ENCODE data around the gene COX6A1. TPM values are rescaled to one million over a fixed set of nuclear protein-coding genes. Genes with fewer than 3 reads are reported as not detected.

Gene COX6A1
- polyA plus RNA-seq, 1 donor (not counting 4 experiments of a cell fraction or from before 2014, with no cell fraction given): 663 TPM

DNA sequence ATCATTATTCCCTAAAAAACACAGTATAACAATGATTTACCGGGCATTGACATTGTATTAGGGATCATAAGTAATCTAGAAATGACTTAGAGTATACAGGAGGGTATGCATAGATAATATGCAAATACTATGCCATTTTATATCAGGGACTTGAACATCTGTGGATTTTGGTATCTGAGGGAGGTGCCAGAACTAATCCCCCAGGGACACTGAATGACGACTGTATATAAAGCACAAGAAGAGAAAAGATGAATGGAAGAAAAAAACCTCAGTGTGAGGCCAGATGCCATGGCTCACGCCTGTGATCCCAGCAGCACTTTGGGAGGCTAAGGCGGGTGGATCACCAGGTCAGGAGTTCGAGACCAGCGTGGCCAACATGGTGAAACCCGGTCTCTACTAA is 25.5 kb upstream of the COX6A1 start:
- no peak overlapping the region for H2AFZ ChIP-seq (ENCODE audit: control insufficient read depth, low read length)
- H3K79me2 ChIP-seq (ENCODE audit: control insufficient read depth, insufficient read depth, low read length): no peaks in the 10 kb centered on the region
- no peaks in the 10 kb centered on the region for H3K4me1 ChIP-seq (ENCODE audit: control insufficient read depth, extremely low read depth, insufficient read depth, low read length)
- no peaks in the 10 kb centered on the region for H3K9me3 ChIP-seq (ENCODE audit: control insufficient read depth, low read depth, low read length)
- no peak overlapping the region for H3K4me3 ChIP-seq (ENCODE audit: control insufficient read depth in 2 of 3, extremely low read depth in 1 of 3, insufficient read depth in 2 of 3, low read depth in 1 of 3, low read length in 3 of 3)
- dilution Hi-C loops (cut with MboI; ENCODE audit: extremely low pct_ligation_motif_present, low sequenced_read_pairs): no loop called here
- DNase-seq (ENCODE audit: low read depth, low spot score) (no peak), FAIRE-seq (no peak)
- H3K9me1 ChIP-seq (ENCODE audit: control insufficient read depth, extremely low read depth, insufficient read depth, low read length): no peaks in the 10 kb centered on the region
- no peaks in the 10 kb centered on the region for H3K36me3 ChIP-seq (ENCODE audit: control insufficient read depth in 2 of 2, extremely low read depth in 1 of 2, insufficient read depth in 2 of 2, low read length in 2 of 2)
- H3K9ac ChIP-seq (ENCODE audit: control insufficient read depth, extremely low read depth, insufficient read depth, low read length): no peak overlapping the region
- H3K4me2 ChIP-seq (ENCODE audit: control insufficient read depth, extremely low read depth, insufficient read depth, low read depth, low read length): no peak overlapping the region
- H3K27me3 ChIP-seq (ENCODE audit: control insufficient read depth, extremely low read depth, insufficient read depth, low read length): no peaks in the 10 kb centered on the region
- no peak overlapping the region for H3K27ac ChIP-seq (ENCODE audit: control insufficient read depth, insufficient read depth, low read length)
- TF ChIP-seq EZH2 (IDR thresholded peaks at IDR 0.05; ENCODE audit: low read length) (no peak), CTCF (optimal IDR thresholded peaks at IDR 0.05 in 1 of 3, IDR thresholded peaks at IDR 0.05 in 1 of 3, conservative IDR thresholded peaks at IDR 0.05 in 1 of 3; ENCODE audit: extremely low read depth in 1 of 3, insufficient read depth in 2 of 3, low read length in 3 of 3) (no peak)
- H4K20me1 ChIP-seq (ENCODE audit: control insufficient read depth, extremely low read depth, insufficient read depth, low read length): no peaks in the 10 kb centered on the region

- H3K27me3 ChIP-seq (ENCODE audit: control insufficient read depth, extremely low read depth, insufficient read depth, low read length): no peaks in the 10 kb centered on the region
- no peak overlapping the region for H3K27ac ChIP-seq (ENCODE audit: control insufficient read depth, insufficient read depth, low read length)
- H3K9ac ChIP-seq (ENCODE audit: control insufficient read depth, extremely low read depth, insufficient read depth, low read length): no peak overlapping the region
- H3K4me1 ChIP-seq (ENCODE audit: control insufficient read depth, extremely low read depth, insufficient read depth, low read length): no peaks in the 10 kb centered on the region
- H3K4me2 ChIP-seq (ENCODE audit: control insufficient read depth, extremely low read depth, insufficient read depth, low read depth, low read length): no peak overlapping the region
- H3K9me3 ChIP-seq (ENCODE audit: control insufficient read depth, low read depth, low read length): no peaks in the 10 kb centered on the region
- H3K4me3 ChIP-seq (ENCODE audit: control insufficient read depth in 2 of 3, extremely low read depth in 1 of 3, insufficient read depth in 2 of 3, low read depth in 1 of 3, low read length in 3 of 3): no peak overlapping the region
- no peaks in the 10 kb centered on the region for H4K20me1 ChIP-seq (ENCODE audit: control insufficient read depth, extremely low read depth, insufficient read depth, low read length)
- DNase-seq (ENCODE audit: low read depth, low spot score): no peak
- no peak for FAIRE-seq
- H2AFZ ChIP-seq (ENCODE audit: control insufficient read depth, low read length): peak overlapping the region; percentile 49
- H3K79me2 ChIP-seq (ENCODE audit: control insufficient read depth, insufficient read depth, low read length): no peaks in the 10 kb centered on the region
- no peaks in the 10 kb centered on the region for H3K36me3 ChIP-seq (ENCODE audit: control insufficient read depth in 2 of 2, extremely low read depth in 1 of 2, insufficient read depth in 2 of 2, low read length in 2 of 2)
- dilution Hi-C loops (cut with MboI; ENCODE audit: extremely low pct_ligation_motif_present, low sequenced_read_pairs): no loop called here
- no peaks in the 10 kb centered on the region for H3K9me1 ChIP-seq (ENCODE audit: control insufficient read depth, extremely low read depth, insufficient read depth, low read length)
- TF ChIP-seq EZH2 (IDR thresholded peaks at IDR 0.05; ENCODE audit: low read length): no peak
- TF ChIP-seq CTCF (optimal IDR thresholded peaks at IDR 0.05 in 1 of 3, IDR thresholded peaks at IDR 0.05 in 1 of 3, conservative IDR thresholded peaks at IDR 0.05 in 1 of 3; ENCODE audit: extremely low read depth in 1 of 3, insufficient read depth in 2 of 3, low read length in 3 of 3): no peak
These were observed 23.8 kb upstream of the COX6A1 start for GRCh38 chr12:120413901-120414695.

Measured in keratinocyte (primary cell).